Measurements from ENCODE around the gene RETN.
A peak's percentile ranks its signal among the peaks of the same experiment; 100 is the strongest.

The RETN gene

DNA sequence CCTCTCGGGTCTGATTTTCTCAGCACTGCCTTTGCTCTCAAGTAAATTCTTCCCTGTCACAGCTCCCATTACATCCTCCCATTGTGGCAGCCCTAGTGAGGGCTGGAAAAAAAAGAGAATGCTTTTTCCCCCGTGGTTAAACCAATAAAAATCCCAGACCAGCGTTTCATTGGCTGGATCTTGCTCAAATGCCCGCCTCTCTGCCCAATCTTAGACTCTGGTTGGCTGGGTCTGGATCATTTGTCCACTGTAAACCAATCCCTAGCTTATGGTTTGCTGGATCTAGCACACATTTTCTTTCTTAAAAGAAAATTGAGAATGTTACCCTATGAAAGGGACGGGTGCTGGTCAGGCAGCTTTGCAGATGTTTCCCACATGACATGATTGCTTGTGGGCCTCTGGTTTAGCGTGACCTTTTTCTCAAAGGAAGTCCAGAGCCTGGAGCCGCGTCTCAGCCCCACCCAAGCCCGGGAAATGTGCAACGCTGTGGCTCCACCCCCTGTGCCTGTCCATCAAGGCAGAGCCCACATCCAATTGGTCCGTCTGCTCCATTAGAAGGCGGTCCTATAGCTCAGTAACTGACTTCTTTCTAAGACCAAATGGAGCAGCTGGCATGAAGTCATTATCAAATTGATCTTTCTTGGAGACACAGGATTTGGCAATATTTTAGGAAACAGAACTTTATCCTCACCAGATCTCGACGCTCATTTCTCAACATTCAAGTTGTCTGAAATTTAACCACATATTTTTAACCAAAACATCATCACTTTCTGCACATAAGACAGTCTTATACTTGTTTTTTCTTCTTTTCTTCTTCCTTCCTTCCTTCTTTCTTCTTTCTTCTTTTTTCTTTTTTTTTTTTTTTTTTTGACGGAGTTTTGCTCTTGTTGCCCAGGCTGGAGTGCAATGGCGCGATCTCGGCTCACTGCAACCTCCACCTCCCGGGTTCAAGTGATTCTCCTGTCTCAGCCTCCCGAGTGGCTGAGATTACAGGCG, 5.5 kb downstream of the RETN start:
- peak; percentile 56 for DNase-seq (ENCODE audit: low read depth)
- no peak overlapping the region for H3K4me3 ChIP-seq (ENCODE audit: low read depth, low read length)
- TF ChIP-seq CTCF (IDR thresholded peaks at IDR 0.05; ENCODE audit: low read depth, low read length, missing control alignments), result no peak

- peak overlapping the region; percentile 11; the same call in 1 of the 2 replicates for H3K4me3 ChIP-seq (ENCODE audit: low read depth, low read length)
- TF ChIP-seq CTCF (IDR thresholded peaks at IDR 0.05; ENCODE audit: low read depth, low read length, missing control alignments), result no peak
- DNase-seq (ENCODE audit: low read depth), result no peak
Measured at GRCh38 chr19:7676376-7676775, 7.5 kb downstream of the RETN start.

GRCh38 chr19:7676854-7677253, 8.0 kb downstream of the RETN start, which contains the start of gene MCEMP1:
TSS of gene MCEMP1 (plus strand) at chr19:7677090. CDS start at chr19:7677121, 31 bp downstream.
- H3K4me3 ChIP-seq (ENCODE audit: low read depth, low read length), result peak within 1 kb of the TSS; percentile 11; the same call in 1 of the 2 replicates
- no peak for DNase-seq (ENCODE audit: low read depth)
- TF ChIP-seq CTCF (IDR thresholded peaks at IDR 0.05; ENCODE audit: low read depth, low read length, missing control alignments), result no peak

- DNase-seq (ENCODE audit: low read depth), result no peak
- TF ChIP-seq CTCF (IDR thresholded peaks at IDR 0.05; ENCODE audit: low read depth, low read length, missing control alignments), result no peak
Measured at GRCh38 chr19:7677669-7678311, 8.9 kb downstream of the RETN start.

GRCh38 chr19:7678971-7679751, 10.3 kb downstream of the RETN start:
- DNase-seq (ENCODE audit: low read depth), result peak; percentile 76

More at GRCh38 chr19:7677669-7678311, 8.9 kb downstream of the RETN start:
- no peak overlapping the region for H3K4me3 ChIP-seq (ENCODE audit: low read depth, low read length)

More at GRCh38 chr19:7678971-7679751, 10.3 kb downstream of the RETN start:
- TF ChIP-seq CTCF (IDR thresholded peaks at IDR 0.05; ENCODE audit: low read depth, low read length, missing control alignments), result peak; percentile 76
- no peak overlapping the region for H3K4me3 ChIP-seq (ENCODE audit: low read depth, low read length)

Data from GM12864 (cell line).